Measurements from ENCODE around the gene TRIB2.
A peak's percentile ranks its signal among the peaks of the same experiment; 100 is the strongest.

TRIB2 gene

GRCh38 chr2:12754643-12755042 lies 37.9 kb downstream of the TRIB2 start:
- DNase-seq = no peak

- DNase-seq = no peak
Measured at GRCh38 chr2:12755384-12755783, 38.6 kb downstream of the TRIB2 start.

GRCh38 chr2:12759248-12759647 lies 42.5 kb downstream of the TRIB2 start:
- DNase-seq = peak; percentile 95

- no peak for DNase-seq
Measured at GRCh38 chr2:12761104-12761503, 44.4 kb downstream of the TRIB2 start.

- no peak for DNase-seq
Measured at GRCh38 chr2:12762337-12762736, 45.6 kb downstream of the TRIB2 start.

- no peak for DNase-seq
Measured at GRCh38 chr2:12762976-12763375, 46.2 kb downstream of the TRIB2 start.

- DNase-seq = no peak
Measured at GRCh38 chr2:12763486-12763885, 46.8 kb downstream of the TRIB2 start.

- DNase-seq = no peak
Measured at GRCh38 chr2:12764075-12764730, 47.5 kb downstream of the TRIB2 start.

GRCh38 chr2:12764849-12765605 lies 48.3 kb downstream of the TRIB2 start:
- no peak for DNase-seq

- DNase-seq = no peak
Measured at GRCh38 chr2:12766421-12766879, 49.7 kb downstream of the TRIB2 start.

GRCh38 chr2:12767541-12767940 lies 50.8 kb downstream of the TRIB2 start:
- DNase-seq = no peak

- no peak for DNase-seq
Measured at GRCh38 chr2:12767996-12768624, 51.4 kb downstream of the TRIB2 start.

- no peak for DNase-seq
Measured at GRCh38 chr2:12769492-12770105, 52.9 kb downstream of the TRIB2 start.

GRCh38 chr2:12770300-12770968 lies 53.7 kb downstream of the TRIB2 start:
- DNase-seq = no peak

GRCh38 chr2:12771154-12771553 lies 54.4 kb downstream of the TRIB2 start:
- no peak for DNase-seq

GRCh38 chr2:12773586-12774394 lies 57.1 kb downstream of the TRIB2 start:
- no peak for DNase-seq

- no peak for DNase-seq
Measured at GRCh38 chr2:12774395-12774727, 57.6 kb downstream of the TRIB2 start.

GRCh38 chr2:12776521-12776961 lies 59.8 kb downstream of the TRIB2 start:
- DNase-seq = no peak

GRCh38 chr2:12778369-12778768 lies 61.6 kb downstream of the TRIB2 start:
- no peak for DNase-seq

GRCh38 chr2:12778811-12779579 lies 62.3 kb downstream of the TRIB2 start:
- DNase-seq = no peak

- DNase-seq = no peak
Measured at GRCh38 chr2:12781329-12781728, 64.6 kb downstream of the TRIB2 start.
